ENCODE data around the gene GDF10. TPM values are rescaled to one million over a fixed set of nuclear protein-coding genes. Genes with fewer than 3 reads are reported as not detected.

Gene GDF10
- total RNA-seq, result 10 to 100 TPM in 1 of 2 donors, 1 to 10 TPM in 1; 1.5 to 18.6 TPM
- long read RNA-seq, donor 1, transcript GDF10-201 (3 exons, 2,458 nt), result major isoform, 14 of 18 reads
- long read RNA-seq, donor 1, partial matches to known transcripts, result 1 of 18 reads
- long read RNA-seq, donor 1, other reads (novel, unspliced or antisense), result 3 of 18 reads
- long read RNA-seq, donor 2, partial matches to known transcripts, result 2 of 5 reads
- long read RNA-seq, donor 2, other reads (novel, unspliced or antisense), result 0 of 5 reads

GRCh38 chr10:47299611-47300428 is at the start of gene GDF10:
Gene GDF10, plus strand, starts transcription at chr10:47300197. Its CDS starts 455 bp downstream, at chr10:47300652.
- DNase-seq (ENCODE audit: low spot score), result peak; percentile 82
- intact Hi-C loops (cut with DNase I), result no loop called here

- intact Hi-C loops (cut with DNase I), result no loop called here
- no peak for DNase-seq (ENCODE audit: low spot score)
Observed at GRCh38 chr10:47252093-47252780, 47.8 kb upstream of the GDF10 start.

GRCh38 chr10:47253030-47253637 is 46.9 kb upstream of the GDF10 start:
- intact Hi-C loops (cut with DNase I), result no loop called here
- no peak for DNase-seq (ENCODE audit: low spot score)

- DNase-seq (ENCODE audit: low spot score), result no peak
- intact Hi-C loops (cut with DNase I), result no loop called here
Observed at GRCh38 chr10:47253651-47254375, 46.2 kb upstream of the GDF10 start.

GRCh38 chr10:47254611-47255010 is 45.4 kb upstream of the GDF10 start:
- DNase-seq (ENCODE audit: low spot score), result no peak
- intact Hi-C loops (cut with DNase I), result no loop called here

GRCh38 chr10:47255033-47255813 is 44.8 kb upstream of the GDF10 start:
- no peak for DNase-seq (ENCODE audit: low spot score)
- intact Hi-C loops (cut with DNase I), result no loop called here

GRCh38 chr10:47255866-47256265 is 44.1 kb upstream of the GDF10 start:
- DNase-seq (ENCODE audit: low spot score), result no peak
- intact Hi-C loops (cut with DNase I), result no loop called here

GRCh38 chr10:47256751-47257336 is 43.2 kb upstream of the GDF10 start:
- intact Hi-C loops (cut with DNase I), result no loop called here
- DNase-seq (ENCODE audit: low spot score), result no peak

- intact Hi-C loops (cut with DNase I), result no loop called here
- no peak for DNase-seq (ENCODE audit: low spot score)
Observed at GRCh38 chr10:47257396-47258120, 42.4 kb upstream of the GDF10 start.

GRCh38 chr10:47258921-47259320 is 41.1 kb upstream of the GDF10 start:
- intact Hi-C loops (cut with DNase I), result no loop called here
- DNase-seq (ENCODE audit: low spot score), result no peak

GRCh38 chr10:47259466-47259865 is 40.5 kb upstream of the GDF10 start:
- DNase-seq (ENCODE audit: low spot score), result no peak
- intact Hi-C loops (cut with DNase I), result no loop called here

- no peak for DNase-seq (ENCODE audit: low spot score)
- intact Hi-C loops (cut with DNase I), result no loop called here
Observed at GRCh38 chr10:47260505-47261111, 39.4 kb upstream of the GDF10 start.

GRCh38 chr10:47261121-47261520 is 38.9 kb upstream of the GDF10 start:
- no peak for DNase-seq (ENCODE audit: low spot score)
- intact Hi-C loops (cut with DNase I), result no loop called here

GRCh38 chr10:47261556-47261955 is 38.4 kb upstream of the GDF10 start:
- intact Hi-C loops (cut with DNase I), result no loop called here
- DNase-seq (ENCODE audit: low spot score), result no peak

- intact Hi-C loops (cut with DNase I), result no loop called here
- no peak for DNase-seq (ENCODE audit: low spot score)
Observed at GRCh38 chr10:47262606-47263533, 37.1 kb upstream of the GDF10 start.

- intact Hi-C loops (cut with DNase I), result no loop called here
- DNase-seq (ENCODE audit: low spot score), result peak; percentile 59
Observed at GRCh38 chr10:47264797-47265281, 35.2 kb upstream of the GDF10 start.
